ENCODE data around the gene TEK.
"Not testable (repeated sequence)": the region's sequence is repeated elsewhere in the genome, so short reads cannot be mapped to it uniquely, and the experiment has no call there.

TEK gene

DNA sequence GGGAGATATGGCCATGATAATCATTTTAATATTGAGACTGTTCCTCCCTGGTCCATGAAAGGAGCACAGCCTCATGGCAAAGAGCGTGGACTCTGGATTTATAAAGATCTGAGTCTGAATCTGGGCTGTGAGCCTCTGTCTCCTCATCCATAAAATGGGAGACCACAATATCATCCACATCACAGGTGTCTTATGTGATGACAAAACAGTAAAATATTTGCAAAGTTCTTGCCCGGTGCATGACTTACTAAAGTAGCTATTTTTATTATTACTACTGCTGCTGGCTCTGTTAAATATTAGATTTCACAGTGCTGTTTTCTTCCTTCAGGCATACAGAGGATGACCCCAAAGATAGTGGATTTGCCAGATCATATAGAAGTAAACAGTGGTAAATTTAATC, 74.1 kb downstream of the TEK start:
- no peak for DNase-seq

- no peak for DNase-seq
Observed at GRCh38 chr9:27183701-27184100, 74.7 kb downstream of the TEK start.

DNA sequence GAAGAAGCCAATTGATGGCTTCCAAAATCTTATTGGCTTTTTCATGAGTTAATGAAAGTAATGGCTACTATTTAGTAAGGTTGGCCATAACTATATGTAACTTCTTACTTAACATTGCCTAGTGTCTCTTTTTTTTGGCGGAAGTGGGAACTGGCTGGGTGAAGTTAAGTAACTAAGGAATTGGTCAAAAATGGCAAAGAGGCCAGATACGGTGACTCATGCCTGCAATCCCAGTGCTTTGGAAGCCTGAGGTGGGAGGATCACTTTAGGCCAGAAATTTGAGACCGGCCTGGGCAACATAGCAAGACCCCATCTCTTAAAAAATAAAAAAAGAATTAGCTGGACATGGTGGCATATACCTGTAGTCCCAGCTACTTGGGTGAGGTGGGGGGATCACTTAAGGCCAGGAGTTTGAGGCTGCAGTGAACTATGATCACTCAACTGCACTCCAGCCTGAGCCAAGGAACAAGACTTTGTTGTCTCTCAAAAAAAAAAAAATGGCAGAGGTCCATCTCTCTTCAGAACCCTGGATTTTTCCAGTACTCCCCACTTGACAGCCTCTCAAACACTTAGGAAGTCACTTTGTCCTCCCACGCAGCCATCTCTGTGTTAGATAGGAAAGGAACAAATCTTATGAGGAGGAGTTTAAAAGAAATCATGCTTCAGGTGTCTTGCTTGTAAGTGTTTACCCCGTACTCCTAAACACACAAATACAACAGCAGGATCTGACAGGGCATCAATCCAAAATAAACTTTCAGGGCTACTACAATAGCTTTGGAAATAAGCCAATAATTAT, 75.7 kb downstream of the TEK start:
- DNase-seq: no peak

- DNase-seq: no peak
Observed at GRCh38 chr9:27188426-27188825, 79.4 kb downstream of the TEK start.

- no peak for DNase-seq
Observed at GRCh38 chr9:27189426-27189825, 80.4 kb downstream of the TEK start.

GRCh38 chr9:27192291-27192960, 83.4 kb downstream of the TEK start:
- DNase-seq: no peak

GRCh38 chr9:27193886-27194285, 84.9 kb downstream of the TEK start:
- DNase-seq: no peak

DNA sequence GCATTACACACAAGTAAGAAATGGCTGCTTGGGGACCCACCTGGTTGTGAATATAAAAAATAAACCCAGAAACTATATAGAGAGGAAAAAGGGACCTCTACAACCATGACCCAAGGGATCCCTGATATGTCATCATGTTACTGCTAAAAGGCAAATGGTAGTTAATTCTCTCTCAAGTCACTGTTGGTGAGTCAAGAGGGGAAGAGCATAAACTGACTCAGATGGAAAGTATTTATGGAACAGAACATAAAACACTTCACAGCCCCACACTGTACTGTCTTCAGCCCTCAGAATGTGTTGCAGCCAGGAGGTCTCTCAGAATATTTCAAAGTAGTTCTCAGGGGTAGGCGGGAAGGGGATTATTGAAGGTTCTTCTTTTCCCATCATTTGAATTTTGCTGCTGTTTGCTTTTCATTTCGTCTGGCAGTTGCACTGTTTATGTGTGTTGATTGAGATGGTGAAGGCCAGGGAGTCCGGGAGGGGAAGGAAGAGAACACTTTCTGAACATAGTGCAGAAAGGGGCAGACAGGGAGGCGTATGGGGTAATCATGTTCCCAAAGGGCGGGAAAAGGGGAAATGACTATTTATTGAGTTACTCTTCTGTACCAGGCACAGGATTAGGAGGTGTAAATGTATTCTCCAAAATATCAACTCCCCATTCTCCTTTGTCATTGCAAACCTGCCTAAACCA, 85.5 kb downstream of the TEK start:
- DNase-seq: no peak

DNA sequence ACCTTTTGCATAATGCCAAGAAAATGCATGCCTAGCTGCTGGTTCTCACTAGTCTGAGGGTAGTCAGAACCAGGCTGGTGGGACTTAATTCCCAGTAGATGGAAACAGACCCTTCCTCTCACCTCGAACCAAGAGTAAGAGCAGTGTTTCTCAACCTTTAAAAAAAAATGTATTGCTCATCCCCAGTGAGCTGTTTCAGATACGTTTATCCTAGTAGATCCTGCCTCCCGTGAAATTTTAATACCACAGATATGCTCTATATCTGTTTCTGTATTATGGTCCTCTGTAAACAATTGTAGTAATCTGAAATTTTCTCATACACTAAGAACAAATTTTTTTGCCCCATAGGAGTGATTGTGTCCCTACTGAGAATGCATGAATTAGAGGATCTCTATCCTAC, 86.2 kb downstream of the TEK start:
- no peak for DNase-seq

DNA sequence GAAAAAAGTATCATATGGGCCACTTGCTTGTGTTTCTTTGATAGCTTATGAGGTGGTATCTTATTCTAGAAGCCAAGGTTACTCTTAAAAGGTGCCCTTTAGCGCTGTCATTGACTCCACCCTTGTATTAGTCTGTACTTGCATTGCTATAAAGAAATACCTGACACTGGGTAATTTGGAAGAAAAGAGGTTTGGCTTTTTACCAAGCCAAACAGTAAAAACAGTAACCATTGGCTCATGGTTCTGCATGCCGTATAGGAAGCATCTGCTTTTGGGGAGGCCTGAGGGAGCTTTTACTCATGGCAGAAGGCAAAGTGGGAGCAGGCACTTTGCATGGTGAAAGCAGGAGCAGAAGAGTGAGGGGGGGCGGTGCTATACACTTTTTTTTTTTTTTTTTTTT, 87.4 kb downstream of the TEK start:
- DNase-seq: no peak

GRCh38 chr9:27198190-27198589, 89.2 kb downstream of the TEK start:
- no peak for DNase-seq

DNA sequence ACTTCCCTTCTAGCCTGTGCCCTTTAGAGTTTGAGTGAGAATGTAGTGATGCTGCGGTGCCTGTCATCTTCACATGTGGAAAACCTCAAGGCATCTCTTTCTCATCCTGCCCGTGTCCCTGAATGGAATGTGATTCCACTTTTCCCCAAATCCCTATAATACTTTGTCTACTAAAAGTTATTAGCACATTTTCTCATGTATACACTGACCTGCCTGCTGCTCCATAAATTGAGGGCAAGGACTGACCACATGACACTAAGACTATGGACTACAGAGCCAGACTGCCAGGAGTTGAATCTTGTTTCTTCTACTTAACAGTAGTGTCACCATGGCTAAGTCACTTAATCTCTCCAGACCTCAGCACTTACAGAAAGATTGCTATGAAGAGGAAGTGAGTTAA, 93.0 kb downstream of the TEK start:
- DNase-seq: no peak

- no peak for DNase-seq
Observed at GRCh38 chr9:27203783-27204182, 94.8 kb downstream of the TEK start.

DNA sequence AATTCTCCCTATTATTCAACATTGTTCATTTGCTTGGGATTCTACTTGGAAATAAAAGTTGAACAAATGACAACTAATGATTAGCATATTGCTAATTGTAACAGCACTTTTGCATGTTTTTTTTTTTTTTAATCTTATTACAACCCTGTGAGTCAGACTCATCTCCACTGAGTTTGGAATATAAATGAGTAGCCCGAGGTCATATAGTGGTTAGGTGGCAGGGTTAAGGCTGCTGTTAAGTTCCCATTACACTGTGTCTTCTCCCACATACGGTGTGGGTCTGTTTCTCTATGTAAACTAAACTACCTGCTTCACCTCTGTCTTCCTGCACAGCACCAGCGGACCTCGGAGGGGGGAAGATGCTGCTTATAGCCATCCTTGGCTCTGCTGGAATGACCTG, 95.6 kb downstream of the TEK start:
- no peak for DNase-seq

DNA sequence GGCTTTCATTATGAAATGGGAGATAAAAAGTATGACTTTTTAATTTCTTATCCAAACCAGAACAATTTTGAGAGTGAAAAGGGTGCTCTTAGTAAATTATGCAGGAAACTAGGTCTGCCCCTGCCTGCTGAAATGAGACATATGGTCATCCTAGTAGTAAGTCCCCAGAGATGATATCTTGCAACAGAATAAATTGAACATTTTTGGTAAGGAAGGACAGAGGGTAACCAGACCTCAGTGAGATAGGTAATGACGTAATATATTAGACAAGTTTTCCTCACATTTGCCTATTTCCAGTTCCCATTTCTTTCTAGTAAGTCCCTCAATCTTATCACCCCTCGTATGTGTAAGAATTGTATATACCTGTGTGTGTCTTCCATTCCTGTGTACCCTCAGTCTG, 96.2 kb downstream of the TEK start:
- DNase-seq: no peak

DNA sequence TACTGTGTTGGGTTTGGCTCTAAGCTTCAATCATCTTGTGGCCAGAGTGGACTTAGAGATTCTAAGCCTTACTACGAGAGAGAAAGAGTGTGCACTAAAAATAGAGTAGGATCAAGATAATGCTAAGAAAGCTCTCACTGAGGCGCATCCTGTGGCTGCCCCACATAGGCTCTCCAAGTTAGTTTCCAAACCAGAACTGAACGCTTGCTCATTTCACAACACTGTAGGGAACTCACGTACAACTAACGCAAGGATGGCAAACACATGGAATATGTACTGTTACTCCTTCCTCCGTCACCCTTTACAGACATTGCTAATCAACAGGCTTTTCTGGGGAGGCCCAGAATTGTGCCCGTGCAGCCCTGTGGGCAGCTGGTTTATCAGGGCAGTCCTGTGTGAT, 97.0 kb downstream of the TEK start:
- DNase-seq: no peak

DNA sequence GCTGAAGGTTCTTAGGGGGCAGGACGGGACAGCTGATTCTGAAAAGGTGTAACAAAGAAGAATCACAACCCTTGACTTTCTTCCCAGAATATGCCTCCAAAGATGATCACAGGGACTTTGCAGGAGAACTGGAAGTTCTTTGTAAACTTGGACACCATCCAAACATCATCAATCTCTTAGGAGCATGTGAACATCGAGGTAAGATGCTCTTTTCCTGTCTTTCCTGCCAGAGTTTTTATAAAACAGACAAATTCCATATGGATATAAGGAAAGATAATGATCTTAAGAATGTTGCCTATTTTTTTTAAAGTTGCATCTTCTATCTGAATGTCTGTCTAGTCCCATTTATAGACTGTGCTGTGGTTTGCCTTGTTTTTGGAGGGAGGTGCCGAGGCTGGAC, 100.0 kb downstream of the TEK start:
- no peak for DNase-seq

DNA sequence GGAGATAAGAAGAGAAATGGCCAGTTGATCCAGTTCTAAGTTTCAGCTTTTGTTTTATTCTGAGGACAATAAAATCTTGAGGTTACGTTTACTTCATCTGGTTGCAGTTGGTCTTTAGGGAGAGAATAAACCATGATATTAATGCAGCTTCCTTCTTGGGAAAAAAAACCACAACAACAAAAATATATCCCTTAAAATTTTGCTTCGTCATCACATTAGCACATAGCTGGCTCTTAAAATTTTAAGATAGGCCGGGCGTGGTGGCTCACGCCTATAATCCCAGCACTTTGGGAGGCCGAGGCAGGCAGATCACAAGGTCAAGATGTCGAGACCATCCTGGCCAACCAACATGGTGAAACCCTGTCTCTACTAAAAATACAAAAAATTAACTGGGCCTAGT, 101.6 kb downstream of the TEK start:
- DNase-seq: no peak

DNA sequence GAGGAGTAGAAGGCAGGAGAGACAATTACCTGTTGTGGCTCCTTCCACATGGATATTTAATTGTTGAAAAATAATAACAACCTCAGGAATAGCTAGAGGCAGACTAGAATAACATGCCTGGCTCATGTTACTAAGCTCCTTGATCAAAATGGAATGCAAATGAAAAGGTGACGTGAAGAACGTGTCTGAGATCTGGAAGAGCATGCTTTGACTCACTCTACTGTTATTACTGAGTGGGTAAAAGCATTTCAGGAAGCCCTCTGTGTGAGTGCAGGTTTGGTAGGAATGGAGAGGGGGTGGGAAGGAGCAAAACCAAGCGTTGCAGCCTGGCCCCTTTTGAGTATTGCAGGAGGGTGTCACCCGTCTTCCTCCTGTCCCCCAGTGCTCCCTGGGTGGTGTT, 103.2 kb downstream of the TEK start:
- DNase-seq: no peak

GRCh38 chr9:27212621-27213020, 103.6 kb downstream of the TEK start:
- no peak for DNase-seq

GRCh38 chr9:27227192-27227591, 118.2 kb downstream of the TEK start:
- no peak for DNase-seq

DNA sequence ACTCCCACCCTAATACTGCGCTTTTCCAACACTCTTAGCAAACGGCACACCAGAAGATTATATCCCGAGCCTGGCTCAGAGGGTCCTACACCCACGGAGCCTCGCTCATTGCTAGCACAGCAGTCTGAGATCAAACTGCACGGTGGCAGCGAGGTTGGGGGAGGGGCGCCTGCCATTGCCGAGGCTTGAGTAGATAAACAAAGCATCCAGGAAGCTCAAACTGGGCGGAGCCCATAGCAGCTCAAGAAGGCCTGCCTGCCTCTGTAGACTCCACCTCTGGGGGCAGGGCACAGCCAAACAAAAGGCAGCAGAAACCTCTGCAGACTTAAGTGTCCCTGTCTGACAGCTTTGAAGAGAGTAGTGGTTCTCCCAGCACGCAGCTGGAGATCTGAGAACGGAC, 130.6 kb downstream of the TEK start:
- not testable (repeated sequence) for DNase-seq

- no peak for DNase-seq
Observed at GRCh38 chr9:27247756-27248155, 138.7 kb downstream of the TEK start.

DNA sequence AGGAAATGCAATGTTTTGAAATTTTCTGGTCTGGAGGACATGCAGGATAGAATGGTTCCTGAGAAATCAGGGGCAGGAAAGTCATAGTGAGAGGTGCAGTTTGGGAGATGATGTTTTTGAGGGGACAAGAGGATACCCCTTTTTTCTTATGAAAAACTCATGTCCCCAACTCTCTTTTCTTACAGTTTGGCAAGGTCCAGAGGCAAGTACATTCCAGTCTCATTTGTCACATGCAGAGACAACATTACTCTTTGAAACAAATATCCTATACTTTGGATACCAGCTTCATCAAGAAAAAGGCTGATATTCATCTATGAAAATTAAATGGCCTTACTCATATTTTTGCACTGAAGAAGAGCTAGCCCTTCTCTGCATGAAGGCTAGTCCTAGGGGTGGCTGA, 139.7 kb downstream of the TEK start:
- DNase-seq: no peak
